Measurements from ENCODE around the gene ASB10.

GRCh38 chr7:151202836-151203235, 15.8 kb upstream of the ASB10 start:
- TF ChIP-seq, protein P1, sequence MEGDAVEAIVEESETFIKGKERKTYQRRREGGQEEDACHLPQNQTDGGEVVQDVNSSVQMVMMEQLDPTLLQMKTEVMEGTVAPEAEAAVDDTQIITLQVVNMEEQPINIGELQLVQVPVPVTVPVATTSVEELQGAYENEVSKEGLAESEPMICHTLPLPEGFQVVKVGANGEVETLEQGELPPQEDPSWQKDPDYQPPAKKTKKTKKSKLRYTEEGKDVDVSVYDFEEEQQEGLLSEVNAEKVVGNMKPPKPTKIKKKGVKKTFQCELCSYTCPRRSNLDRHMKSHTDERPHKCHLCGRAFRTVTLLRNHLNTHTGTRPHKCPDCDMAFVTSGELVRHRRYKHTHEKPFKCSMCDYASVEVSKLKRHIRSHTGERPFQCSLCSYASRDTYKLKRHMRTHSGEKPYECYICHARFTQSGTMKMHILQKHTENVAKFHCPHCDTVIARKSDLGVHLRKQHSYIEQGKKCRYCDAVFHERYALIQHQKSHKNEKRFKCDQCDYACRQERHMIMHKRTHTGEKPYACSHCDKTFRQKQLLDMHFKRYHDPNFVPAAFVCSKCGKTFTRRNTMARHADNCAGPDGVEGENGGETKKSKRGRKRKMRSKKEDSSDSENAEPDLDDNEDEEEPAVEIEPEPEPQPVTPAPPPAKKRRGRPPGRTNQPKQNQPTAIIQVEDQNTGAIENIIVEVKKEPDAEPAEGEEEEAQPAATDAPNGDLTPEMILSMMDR (IDR thresholded peaks at IDR 0.05; ENCODE audit: borderline replicate concordance, extremely low read depth, low read length, poor library complexity, severe bottlenecking), result no peak
- no peak for TF ChIP-seq EZH2 (IDR thresholded peaks at IDR 0.05; ENCODE audit: borderline replicate concordance, low read depth, low read length, severe bottlenecking)

All from DND-41 (cell line).